Psoas muscle (tissue), 8 donors: ENCODE results near the gene RBP2. TPM values are rescaled to one million over a fixed set of nuclear protein-coding genes. Genes with fewer than 3 reads are reported as not detected.
A peak's percentile ranks its signal among the peaks of the same experiment; 100 is the strongest.

ENCODE experiments used
- ATAC-seq, 4 donors: fragments of 200-7000 bp; cut with Tn5 transposase; one replicate each; pipeline ENCODE4 v1.9.1; 2020; ENCODE audit warnings: moderate library complexity in 3 of 4, mild to moderate bottlenecking in 2 of 4
- DNase-seq, 2 donors: peaks; one replicate each; pipeline ENCODE4 v3.0.0-alpha.2; 2020
- H3K27ac ChIP-seq: fragments of 200-600 bp; one replicate; pipeline ENCODE4 v1.8.0; 2022
- H3K27me3 ChIP-seq, 3 donors: fragments of 200-600 bp in 1 of 3; one replicate each; pipeline versions ENCODE4 v1.6.1 to v1.8.0; 2013 to 2022; ENCODE audit warnings: low read length in 2 of 3, mild to moderate bottlenecking in 2 of 3, moderate library complexity in 1 of 3; ENCODE audit not compliant: insufficient read depth in 3 of 3
- H3K36me3 ChIP-seq, 2 donors: fragments of 200-600 bp in 1 of 2; one replicate each; pipeline versions ENCODE4 v1.6.1 to v1.8.0; 2013 to 2022; ENCODE audit warnings: low read depth in 1 of 2, mild to moderate bottlenecking in 1 of 2, moderate library complexity in 1 of 2; ENCODE audit not compliant: insufficient read depth in 1 of 2
- H3K4me1 ChIP-seq: fragments of 200-600 bp; one replicate; pipeline ENCODE4 v1.8.0; 2022
- H3K4me3 ChIP-seq: fragments of 200-600 bp; one replicate; pipeline ENCODE4 v1.8.0; 2022; ENCODE audit warnings: mild to moderate bottlenecking
- H3K9me3 ChIP-seq: fragments of 200-600 bp; one replicate; pipeline ENCODE4 v1.8.0; 2022
- WGBS, 3 donors: extraction: QIAGEN DNeasy Blood & Tissue Kit; methylation state at CpG; one replicate each; pipeline versions ENCODE4 v1.1.6 to v1.1.7; 2013; 5-methylcytosine and 5-hydroxymethylcytosine counted together
- intact Hi-C, 2 donors: fragments of 100-400 bp; cut with DNase I; formaldehyde crosslinking; loops; one replicate each; pipeline versions ENCODE4 v1.11.0 to v1.14.2; 2022
- polyA plus RNA-seq, 3 donors: library from polyadenylated mRNA; stranded (reverse); fragments of 200-250 nt; gene quantifications; one replicate each; pipeline ENCODE4 v1.2.3, GENCODE V29; 2013
- total RNA-seq, 4 donors: library from RNA; stranded (reverse); fragmentation: NEBNext Ultra II Directional in 2 of 4; extraction: Animal tissue kit (Norgen Biotek cat#: 25700) in 2 of 4; gene quantifications; one replicate each; pipeline versions ENCODE4 v1.2.1 to v1.2.4, GENCODE V29; 2021 to 2023
- TF ChIP-seq, protein P1 (sequence below): fragments of 200-600 bp; IDR thresholded peaks from one replicate; pipeline ENCODE4 v1.8.0; 2022; ENCODE audit warnings: antibody characterized with exemption
- donor health status: healthy with polysubstance abuse.
- donor health status: DM: no; HTN: no; CAD: no; lungs with moderate emphysema.
- donor health status: Bipolar disorder and iron deficiency.
- donor health status: healthy.
- donor health status: DM: yes; HTN: yes; CAD: no.
- donor health status: DM: no; HTN: no; CAD: no.
- donor health status: DM: no; HTN: no; CAD: no.
- donor health status: DM: yes; HTN: yes; CAD: no.

Gene RBP2
- total and polyA plus RNA-seq, 7 donors, result 0.59 to 2.7 TPM; not detected in 5

- Histone ChIP-seq H3K9me3 (no peaks in the 10 kb centered on the region), H3K27ac (no peak overlapping the region), H3K36me3 (no peaks in the 10 kb centered on the region), H3K27me3 (no peaks in the 10 kb centered on the region), H3K4me1 (no peaks in the 10 kb centered on the region), H3K4me3 (no peak overlapping the region)
- TF ChIP-seq, protein P1, sequence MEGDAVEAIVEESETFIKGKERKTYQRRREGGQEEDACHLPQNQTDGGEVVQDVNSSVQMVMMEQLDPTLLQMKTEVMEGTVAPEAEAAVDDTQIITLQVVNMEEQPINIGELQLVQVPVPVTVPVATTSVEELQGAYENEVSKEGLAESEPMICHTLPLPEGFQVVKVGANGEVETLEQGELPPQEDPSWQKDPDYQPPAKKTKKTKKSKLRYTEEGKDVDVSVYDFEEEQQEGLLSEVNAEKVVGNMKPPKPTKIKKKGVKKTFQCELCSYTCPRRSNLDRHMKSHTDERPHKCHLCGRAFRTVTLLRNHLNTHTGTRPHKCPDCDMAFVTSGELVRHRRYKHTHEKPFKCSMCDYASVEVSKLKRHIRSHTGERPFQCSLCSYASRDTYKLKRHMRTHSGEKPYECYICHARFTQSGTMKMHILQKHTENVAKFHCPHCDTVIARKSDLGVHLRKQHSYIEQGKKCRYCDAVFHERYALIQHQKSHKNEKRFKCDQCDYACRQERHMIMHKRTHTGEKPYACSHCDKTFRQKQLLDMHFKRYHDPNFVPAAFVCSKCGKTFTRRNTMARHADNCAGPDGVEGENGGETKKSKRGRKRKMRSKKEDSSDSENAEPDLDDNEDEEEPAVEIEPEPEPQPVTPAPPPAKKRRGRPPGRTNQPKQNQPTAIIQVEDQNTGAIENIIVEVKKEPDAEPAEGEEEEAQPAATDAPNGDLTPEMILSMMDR, result no peak
- DNase-seq (no peak), ATAC-seq (no peak)
- intact Hi-C loops, result no loop called here
- WGBS, 3 donors, result 81 to 90% (median 89%) methylated on average over 7 of the region's 7 CpGs
Observed at GRCh38 chr3:139440639-139441556, 35.4 kb downstream of the RBP2 start.

DNA sequence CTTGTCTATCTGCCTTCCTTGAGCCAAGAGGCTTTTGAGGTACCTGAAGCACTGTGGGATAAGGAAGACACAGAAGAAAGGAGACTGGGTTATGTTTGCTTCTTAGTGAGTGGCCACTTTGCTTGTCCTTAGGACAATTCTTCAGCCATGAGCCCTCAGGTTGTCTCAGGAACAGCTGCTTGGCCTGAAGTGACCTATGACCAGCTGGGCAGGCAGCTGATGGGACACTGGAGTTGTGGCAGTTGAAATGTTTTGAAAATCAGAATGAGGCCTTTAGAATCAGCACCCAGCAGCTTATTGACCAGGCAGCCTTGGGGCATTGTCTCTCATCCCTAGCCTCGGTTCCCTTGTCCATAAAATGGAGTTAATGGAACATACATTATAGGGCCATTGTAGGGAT is 37.0 kb downstream of the RBP2 start:
- peak in 3 of 4 donors; percentile 49 to 64 (median 53) for ATAC-seq
- Histone ChIP-seq H3K9me3 (no peaks in the 10 kb centered on the region), H3K36me3 (no peaks in the 10 kb centered on the region), H3K27me3 (no peaks in the 10 kb centered on the region), H3K4me3 (no peak overlapping the region), H3K4me1 (no peaks in the 10 kb centered on the region), H3K27ac (no peak overlapping the region)
- TF ChIP-seq, protein P1, result no peak
- 30 to 52% (median 43%) methylated on average over 1 of the region's 1 CpG for WGBS, 3 donors
- intact Hi-C loops, result no loop called here
- DNase-seq, result no peak

GRCh38 chr3:139434764-139435307 is 41.5 kb downstream of the RBP2 start:
- intact Hi-C loops, result no loop called here
- no peaks in the 10 kb centered on the region for H3K4me1 ChIP-seq
- TF ChIP-seq, protein P1, result no peak
- 80 to 96% (median 89%) methylated on average over 6 of the region's 6 CpGs for WGBS, 3 donors
- no peaks in the 10 kb centered on the region for H3K36me3 ChIP-seq
- no peak overlapping the region for H3K4me3 ChIP-seq
- H3K9me3 ChIP-seq, result no peaks in the 10 kb centered on the region
- H3K27me3 ChIP-seq, result no peaks in the 10 kb centered on the region
- DNase-seq (no peak), ATAC-seq (peak in 3 of 4 donors; percentile 37 to 68 (median 40))
- H3K27ac ChIP-seq, result no peak overlapping the region

DNA sequence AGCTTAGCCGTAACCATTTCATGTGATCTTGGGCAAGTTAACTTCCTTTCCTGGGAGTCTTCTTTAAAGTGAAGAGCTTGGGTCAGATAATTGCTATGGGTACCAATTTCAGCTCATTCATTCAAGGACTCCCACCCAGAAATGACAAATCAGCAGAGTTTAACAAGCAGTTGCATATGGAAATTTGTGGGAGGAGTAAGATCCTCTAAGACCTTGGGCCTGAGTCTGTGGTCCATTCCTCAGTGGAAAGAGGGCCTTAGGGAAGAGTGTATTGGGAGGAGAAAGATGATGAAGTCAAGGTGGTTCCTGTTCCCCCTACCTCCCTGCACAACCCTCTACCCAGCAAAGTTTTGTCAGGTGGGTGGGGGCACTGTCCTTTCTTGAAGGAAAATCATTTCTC is 42.1 kb downstream of the RBP2 start:
- Histone ChIP-seq H3K27me3 (no peaks in the 10 kb centered on the region), H3K4me3 (no peak overlapping the region), H3K4me1 (no peaks in the 10 kb centered on the region), H3K36me3 (no peaks in the 10 kb centered on the region), H3K9me3 (no peaks in the 10 kb centered on the region), H3K27ac (no peak overlapping the region)
- WGBS, 3 donors, result 91 to 97% (median 96%) methylated on average over 1 of the region's 1 CpG
- TF ChIP-seq, protein P1, result no peak
- ATAC-seq (no peak), DNase-seq (no peak)
- intact Hi-C loops, result no loop called here
